HG02970 (cell line): ENCODE data around the gene CERS6.

Experiments
- ATAC-seq: cut with Tn5 transposase; IDR thresholded peaks from one replicate; pipeline ENCODE4 v1.9.1; 2021; ENCODE audit warnings: mild to moderate bottlenecking, moderate library complexity, moderate number of reproducible peaks; ENCODE audit not compliant: unreplicated experiment, low FRiP score

The CERS6 gene

DNA sequence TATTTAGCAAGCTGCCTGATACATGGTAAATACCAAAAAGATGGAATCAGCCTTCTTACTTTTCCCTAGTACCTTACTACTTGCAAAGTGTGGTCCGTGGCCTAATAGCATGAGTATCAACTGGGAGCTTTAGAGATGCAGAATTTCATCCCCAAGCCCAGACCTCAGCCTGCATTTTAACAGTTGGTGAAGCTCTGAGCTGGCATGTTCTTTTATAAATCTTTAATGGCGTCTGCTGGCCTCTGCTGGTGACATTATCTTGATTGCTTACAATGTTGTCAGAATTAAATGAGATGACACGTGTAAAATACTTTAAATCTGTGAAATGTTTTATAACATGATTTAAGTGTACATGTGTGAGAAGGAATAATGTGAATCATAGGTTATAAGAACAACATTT lies 231.2 kb downstream of the CERS6 start:
- no peak for ATAC-seq

DNA sequence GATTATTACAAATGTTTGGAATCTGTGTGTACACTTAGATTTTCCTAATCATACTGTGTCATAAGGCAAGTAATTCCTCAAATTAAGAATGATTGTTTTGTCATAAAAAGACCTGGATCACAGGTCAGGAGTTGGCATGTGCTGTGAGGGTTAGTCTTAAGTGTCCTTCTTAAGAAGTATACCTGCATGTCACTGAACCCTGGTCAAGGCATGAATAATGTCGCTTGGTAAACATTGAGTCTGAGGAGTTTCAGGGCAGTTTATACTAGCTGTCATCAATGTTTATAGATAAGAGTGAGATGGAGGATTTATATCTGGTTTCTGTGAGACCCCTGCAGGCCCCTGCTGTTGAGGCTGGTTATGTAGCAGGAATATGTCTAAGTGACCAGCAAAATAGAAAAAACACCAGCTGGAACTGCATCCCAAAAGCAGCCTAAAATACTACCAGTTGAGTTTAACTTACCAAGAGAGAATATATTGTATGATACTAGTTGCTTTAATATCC lies 234.4 kb downstream of the CERS6 start:
- ATAC-seq: no peak

DNA sequence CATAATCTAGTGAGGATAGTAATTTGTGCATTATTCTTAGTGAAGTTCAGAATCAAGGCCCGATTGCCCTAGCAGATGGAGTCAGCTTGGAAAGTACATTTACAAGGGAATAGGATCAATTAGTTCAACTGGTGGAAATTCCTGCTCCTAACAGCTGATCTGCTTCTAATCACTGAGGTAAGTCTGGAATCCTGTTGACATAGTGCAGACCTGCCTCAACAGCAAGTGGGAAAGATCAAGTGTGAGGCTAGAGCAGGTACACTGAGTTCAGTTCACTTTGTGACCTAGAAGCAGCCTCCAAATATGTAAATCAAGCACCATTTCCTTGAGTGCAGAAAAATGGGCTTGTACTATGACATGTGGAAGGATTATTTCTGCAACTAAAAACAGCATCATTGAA lies 235.1 kb downstream of the CERS6 start:
- ATAC-seq: no peak

DNA sequence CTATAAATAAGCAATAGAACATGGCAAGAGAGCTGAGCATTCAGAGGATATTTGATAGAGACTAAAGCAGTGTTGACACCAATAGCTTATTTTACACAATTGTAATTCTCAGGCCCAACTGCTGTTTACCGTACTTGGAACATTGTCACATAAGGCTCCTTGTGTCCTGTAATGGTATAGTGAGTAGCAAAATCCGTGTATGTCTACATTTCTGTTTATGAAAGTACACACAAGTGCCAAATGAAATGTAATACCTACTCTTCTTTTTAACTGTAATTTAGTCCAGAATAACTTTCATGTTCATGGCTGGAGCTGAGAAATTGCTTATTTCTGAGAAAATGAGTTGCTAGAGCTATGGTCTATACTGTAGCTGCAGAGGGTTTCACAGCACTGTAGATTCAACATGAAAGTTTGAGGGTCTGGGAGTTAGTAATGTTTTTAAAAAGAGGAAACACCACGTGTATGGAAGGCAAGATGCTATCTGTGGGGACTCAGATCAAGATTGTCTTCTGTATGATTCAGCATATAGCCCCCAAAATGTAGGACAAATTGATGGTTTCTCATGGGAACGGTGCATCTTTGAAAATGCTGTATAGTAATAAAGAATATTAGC lies 236.2 kb downstream of the CERS6 start:
- no peak for ATAC-seq

DNA sequence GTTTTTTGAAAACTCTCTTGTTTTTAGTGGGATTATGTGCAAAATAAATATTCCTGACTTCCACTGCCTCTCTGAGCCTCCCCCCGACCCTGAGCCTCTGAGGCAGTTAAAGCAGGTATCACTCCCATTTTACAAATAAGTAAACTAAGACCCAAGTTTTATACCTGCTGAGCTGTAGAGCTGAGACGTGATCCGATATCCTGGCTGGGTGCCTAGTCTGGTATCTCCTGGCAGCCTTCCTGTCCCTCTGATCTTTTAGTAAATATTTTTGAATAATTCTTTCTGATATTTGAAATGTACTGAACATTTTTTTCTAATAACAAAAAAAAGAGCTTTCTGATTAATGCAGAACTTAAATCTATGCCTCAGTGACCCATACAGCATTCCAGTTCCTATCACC lies 238.1 kb downstream of the CERS6 start:
- no peak for ATAC-seq

DNA sequence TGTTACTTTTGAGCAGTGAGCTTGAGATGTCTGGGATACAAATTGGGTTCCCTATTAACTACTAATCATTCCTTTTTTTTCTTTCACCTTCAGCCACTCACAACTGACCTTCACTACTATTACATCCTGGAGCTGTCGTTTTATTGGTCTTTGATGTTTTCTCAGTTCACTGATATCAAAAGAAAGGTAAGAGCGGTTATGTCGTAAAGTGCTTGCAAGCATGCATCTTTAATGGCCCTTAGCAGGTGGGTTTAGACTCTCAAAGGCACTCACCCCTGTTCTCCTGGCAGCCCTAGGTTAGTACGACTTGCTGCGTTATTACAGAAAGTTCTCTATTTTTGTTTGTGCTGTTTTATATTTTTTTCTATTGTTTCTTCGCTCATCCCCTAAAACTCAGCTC lies 238.8 kb downstream of the CERS6 start:
- ATAC-seq: no peak

DNA sequence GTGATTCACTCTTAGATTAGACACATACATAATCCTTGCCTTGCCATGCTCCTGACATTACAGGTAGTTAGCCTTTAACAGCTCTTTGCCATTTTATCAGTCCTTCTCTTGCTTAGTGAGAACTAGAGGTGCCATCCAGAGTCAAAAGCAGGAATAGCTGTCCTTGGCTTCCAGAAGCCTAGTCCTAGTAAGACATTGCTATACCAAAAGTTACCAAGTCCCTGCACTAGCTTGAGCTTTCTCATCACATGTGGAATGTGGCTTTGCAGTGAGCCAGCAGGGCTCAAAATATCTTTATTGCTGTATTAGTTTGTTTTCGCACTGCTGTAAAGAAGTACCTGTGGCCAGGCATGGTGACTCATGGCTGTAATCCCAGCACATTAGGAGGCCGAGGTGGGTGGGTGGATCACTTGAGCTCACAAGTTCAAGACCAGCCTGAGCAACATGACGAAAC lies 241.6 kb downstream of the CERS6 start:
- no peak for ATAC-seq

DNA sequence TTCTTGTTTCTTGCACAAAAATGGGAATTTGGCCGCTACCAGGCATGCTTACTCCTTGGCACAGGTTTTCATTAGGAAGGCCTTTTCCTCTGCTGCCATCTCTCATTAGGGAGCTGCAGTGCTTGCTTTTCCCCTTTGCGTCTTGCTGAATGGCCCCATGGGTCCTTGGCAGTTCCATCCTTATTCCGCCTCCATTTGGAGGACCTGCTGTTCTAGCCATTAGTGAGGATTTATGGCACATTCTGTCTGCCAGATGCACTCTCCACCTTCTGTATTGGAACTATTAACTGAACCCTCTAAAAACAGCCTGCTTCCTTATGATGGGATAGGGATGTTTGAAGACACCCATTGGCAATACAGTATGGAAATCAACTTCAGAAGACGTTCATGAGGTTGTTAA lies 242.9 kb downstream of the CERS6 start:
- no peak for ATAC-seq

DNA sequence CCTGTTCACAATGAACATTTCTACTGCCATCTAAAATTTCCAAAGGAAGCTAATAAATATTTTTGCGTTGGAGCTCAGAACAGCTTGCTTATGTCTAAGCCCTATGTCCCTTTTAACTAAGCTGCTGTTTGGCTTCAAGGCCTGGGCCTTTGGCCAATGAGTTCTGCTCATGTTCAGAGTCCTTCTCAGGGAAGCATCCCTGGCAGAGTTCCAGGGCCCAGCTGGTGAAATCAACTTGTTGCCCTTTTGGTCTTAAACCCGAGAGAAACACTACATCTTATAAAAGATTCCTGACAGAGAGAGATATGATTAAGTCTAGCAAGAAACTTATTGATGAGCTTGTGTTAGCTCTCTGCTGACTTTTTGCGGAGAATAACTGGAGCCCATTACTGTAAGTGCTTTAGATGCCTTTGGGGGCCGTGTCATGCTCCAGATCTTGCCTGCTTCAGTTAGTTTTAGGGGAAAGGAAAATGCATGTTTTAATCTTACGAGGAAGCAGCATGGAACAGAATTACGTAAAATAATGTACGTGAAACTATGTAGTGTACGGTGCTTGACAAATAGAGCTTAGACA lies 243.9 kb downstream of the CERS6 start:
- no peak for ATAC-seq

DNA sequence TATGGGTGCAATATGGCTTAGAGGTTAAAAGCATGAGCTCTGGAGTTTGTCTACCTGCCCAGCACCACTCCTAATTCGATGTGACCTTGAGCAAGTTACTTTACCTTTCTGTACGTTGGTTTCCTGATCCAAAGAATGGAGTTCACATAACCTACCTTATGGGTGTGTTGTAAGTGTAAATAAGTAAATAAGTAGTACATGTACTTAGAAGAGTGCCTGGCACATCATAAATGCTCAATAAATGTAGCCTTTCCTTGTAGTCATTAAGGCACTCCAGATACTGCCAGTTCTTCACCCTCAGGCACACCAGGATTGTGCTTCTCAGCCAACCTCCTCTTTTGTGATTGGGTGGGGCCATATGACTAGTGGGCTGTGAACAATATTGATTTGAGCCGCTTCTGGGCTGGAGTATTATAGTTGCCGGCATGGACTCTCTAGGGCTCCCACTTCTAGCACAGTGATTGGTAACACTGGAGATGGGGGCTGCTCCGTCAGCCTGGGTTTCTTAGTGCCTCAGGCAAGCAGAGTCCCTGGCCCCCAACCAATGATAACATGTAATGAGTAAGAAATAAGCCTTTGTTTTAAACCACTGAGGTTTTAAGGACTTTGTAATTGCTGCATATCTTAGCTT lies 244.7 kb downstream of the CERS6 start:
- no peak for ATAC-seq

DNA sequence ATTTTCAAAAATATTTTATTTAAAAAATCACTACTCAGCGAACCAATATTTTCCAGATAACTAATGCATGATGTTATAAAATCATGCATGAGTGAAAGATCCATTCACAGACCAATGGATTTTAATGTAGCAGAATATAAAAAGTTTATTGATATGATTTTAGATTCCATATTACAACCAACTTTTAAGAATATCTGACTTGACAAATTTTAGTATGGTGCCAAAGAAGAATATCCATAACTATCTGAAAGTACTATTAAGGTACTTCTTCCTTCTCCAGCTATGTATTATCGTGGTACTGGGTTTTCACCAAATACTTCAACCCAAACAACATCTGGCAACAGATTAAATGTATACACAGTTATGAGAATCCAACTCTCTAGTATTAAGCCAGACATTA lies 246.5 kb downstream of the CERS6 start:
- ATAC-seq: no peak

DNA sequence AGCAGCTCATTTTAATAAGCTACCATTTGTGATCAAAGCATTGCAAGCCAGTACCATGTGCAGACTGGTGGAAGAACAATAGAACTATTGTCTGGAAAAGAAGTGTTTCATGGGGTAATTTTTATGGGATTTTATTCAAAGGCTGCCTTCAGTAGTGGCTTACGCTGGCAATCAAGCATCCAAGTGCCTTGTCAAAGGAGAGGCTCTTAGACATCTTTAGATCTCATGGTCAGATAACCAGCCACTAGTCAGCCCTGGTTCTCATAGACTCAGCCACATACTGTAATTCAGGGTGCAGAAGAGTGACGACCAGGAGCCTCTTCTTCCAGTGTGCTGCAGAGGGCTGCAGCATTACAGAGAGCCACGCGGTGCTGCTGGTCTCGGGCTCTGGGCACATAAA lies 247.9 kb downstream of the CERS6 start:
- no peak for ATAC-seq

DNA sequence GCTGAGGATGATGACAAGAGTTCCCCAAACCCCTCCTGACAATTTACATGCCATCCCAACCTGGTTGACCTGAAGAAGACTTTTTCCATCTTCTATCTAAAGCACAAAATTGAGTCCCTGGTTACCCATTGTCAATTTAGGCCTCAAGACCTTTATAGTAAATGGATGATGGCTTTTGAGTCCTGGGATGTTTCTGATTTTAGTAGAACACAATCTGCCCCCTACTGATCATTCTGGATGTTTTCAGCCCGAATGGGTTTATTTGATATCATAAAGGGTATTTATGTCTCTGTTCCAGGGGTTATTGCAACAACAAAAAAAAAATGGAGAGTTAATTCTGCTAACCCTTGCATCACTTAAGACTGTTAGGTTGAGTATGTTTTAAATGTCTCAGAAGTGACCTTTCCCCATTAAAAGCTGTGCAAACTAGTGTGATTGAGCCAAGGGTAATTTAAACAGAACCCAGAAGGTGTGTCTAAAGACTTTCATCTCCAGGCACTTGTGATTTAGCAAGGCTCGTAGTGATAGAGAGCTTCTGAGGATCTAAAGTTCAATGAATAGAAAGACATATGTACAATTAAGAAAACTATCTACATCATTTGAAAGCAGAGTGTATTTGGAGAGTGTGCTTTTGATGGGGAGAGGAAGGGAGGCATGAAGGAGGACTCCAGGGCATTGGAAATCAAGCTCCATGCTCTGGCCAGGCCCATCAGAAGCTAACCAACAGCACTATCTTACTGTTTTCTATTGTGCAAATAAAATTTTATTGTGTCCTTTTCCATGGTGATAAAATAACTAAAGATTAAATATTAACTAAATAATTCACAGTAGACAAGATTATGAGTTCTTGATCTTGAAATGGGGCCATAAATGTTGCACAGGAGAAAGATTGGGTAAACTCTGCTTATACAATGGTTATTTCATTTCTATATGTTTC lies 249.7 kb downstream of the CERS6 start:
- ATAC-seq: no peak

DNA sequence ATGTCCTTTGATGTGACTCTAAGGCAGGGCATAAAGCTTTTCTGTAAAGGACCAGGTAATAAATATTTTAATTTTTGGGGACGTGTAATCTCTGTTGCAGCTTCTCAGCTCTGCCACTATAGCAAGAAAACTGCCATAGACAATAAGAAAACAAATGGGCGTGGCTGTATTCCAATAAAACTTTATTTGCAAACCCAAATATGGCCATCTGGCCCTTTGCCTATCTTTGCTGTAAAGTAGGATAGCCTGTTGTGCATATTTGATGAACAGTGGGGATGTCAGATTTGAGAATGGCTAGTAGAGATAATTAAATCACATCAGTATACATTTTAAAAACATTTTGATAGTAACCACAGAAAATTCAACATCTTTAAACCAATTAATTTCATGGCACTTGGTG lies 250.7 kb downstream of the CERS6 start:
- no peak for ATAC-seq

DNA sequence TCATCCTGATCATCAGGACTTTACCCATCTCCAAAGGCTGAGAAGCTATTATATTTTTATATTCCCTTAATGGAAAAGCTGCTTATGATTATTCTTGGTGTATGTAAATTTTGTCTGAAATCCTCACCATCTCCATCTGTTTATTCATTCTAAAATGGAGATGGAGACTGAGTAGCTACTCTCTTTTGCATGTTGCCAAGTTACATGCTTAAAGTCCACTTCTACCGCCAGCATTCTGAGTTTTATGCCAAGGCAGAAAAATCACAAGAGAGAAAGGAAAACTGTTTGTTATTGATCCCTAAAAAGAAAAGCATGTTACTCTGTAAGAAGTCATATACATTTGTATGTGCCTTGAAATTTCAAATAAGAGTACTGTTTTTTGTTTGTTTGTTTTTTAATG lies 252.0 kb downstream of the CERS6 start:
- no peak for ATAC-seq

DNA sequence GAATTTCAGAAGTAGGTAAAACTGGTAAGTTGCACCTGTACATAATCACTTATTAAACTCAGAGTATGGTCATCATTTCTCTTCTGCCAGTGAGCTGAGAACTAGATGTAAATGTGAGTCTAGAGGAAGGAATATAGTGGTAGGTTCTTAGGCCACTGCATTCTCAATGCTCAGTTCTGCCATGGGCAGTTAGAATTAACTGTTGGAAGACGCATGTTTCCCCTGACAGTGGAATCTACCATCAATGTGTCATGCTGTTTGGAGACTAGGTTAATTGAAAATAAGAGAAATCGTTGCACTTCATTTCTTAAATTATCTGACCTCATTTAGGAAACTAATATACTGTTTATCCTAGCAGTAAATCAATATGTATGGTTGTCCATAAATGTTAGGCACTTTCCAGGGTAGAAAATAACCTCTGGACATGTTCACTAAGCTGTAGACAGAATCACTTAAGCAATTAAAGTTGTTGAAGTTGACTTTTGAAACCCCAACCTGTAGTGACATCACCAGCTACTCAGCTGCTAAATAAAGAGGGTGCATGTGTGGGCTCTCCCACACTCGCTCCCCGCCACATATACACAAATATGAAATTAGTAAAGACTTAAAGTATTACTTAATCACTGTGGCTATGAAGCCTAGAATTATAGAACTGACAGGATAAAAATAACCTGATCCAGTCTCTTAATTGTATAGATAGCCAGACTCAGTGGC lies 254.8 kb downstream of the CERS6 start:
- ATAC-seq: no peak

DNA sequence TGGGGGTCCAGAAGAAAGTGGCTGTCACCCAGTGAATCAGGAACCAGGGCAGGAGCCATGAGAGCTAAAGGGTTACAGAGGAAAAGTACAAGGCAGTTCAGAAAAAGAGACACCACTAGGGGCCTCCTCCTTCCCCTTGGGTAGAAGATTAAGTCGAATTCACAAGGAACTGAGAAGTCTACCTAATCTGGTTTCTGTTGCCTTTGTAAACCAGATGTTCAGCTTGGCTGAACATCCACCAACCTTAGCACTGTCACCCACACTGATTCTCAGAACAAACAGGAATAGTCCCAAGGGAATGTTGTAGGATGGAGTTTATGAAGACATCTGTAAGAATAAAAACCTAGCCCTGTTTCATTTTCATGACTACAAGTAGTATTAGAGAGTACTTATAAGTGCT lies 256.0 kb downstream of the CERS6 start:
- peak; percentile 98 for ATAC-seq

DNA sequence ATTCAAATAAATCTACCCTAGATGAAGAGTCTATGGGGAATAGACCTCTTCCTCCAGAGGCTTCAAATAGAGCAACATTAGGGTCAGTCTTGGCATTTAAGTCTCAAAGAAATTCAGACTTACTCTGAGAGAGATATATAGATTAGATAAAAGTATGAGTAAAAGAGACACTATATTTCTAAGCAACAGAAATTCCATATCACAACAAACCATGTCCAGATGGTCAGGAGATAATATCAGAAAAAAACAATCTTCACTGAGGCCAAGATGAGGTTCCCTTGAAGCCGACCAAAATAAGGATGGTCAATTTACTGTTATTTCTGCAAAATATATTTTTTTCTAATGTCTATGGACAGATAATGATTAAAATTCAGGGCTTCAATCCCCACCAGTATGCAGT lies 257.3 kb downstream of the CERS6 start:
- no peak for ATAC-seq

DNA sequence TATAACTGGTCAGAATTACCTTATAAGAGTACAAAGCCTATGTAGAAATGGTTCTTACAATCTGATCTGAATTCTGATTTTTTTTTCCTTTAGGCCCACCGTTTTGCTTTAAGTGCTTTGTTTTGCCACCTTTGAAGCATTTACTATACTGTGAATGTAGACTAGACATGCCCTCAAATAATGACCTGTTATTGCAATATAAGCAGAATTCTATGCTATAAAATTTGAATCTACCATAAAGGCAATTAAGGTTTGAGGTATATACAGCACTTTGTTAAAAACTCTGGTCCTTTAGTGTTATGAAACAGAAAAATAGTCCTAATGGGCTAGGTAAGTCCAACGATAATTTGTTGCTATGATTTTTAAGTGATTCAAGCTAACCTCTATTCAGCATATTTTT lies 259.8 kb downstream of the CERS6 start:
- ATAC-seq: no peak

DNA sequence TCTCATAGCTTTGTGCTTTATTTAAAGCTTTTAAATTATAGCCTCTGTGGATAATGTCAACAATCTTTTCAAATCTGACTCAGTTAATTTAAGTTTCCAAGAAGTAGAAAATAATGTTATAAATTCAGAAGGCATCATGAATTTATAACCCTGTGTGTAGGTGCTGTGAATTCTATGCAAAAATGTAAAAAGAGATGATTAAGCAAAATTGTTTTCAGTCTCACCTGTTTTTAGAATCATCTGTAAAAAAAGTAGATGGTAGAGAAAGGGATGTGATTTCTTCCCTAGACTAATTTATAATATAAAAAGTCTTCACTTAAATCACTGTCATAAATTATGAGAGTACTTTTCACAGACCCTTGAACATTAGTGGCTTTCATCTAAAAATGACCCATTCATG lies 260.8 kb downstream of the CERS6 start:
- no peak for ATAC-seq
